ENCODE results near the gene SURF6.

SURF6 gene

GRCh38 chr9:133341369-133342068, 5.5 kb upstream of the SURF6 start:
- TF ChIP-seq, protein P1, sequence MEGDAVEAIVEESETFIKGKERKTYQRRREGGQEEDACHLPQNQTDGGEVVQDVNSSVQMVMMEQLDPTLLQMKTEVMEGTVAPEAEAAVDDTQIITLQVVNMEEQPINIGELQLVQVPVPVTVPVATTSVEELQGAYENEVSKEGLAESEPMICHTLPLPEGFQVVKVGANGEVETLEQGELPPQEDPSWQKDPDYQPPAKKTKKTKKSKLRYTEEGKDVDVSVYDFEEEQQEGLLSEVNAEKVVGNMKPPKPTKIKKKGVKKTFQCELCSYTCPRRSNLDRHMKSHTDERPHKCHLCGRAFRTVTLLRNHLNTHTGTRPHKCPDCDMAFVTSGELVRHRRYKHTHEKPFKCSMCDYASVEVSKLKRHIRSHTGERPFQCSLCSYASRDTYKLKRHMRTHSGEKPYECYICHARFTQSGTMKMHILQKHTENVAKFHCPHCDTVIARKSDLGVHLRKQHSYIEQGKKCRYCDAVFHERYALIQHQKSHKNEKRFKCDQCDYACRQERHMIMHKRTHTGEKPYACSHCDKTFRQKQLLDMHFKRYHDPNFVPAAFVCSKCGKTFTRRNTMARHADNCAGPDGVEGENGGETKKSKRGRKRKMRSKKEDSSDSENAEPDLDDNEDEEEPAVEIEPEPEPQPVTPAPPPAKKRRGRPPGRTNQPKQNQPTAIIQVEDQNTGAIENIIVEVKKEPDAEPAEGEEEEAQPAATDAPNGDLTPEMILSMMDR (IDR thresholded peaks at IDR 0.05; ENCODE audit: borderline replicate concordance, insufficient read depth, low read depth, low read length) = no peak
- H3K4me3 ChIP-seq (ENCODE audit: low read depth, low read length) = no peak overlapping the region

DNA sequence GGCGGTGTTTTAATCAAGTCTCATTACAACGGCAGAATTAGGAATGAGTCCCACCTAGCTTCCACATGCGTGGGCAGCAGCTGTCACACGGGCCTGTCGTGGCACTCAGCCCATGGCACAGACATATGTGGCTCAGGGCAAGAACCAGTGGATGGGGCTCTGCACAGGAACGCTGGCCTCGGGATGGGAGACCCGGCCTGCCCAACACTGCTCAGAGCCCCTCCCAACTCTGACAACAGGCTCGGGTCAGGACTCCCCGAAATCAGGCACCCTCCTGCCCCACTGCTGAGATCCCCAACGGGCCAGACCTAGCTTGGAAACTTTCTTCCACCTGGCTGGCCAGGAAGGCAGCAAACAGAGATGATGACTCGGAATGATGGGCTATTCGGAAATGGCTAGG, 4.9 kb upstream of the SURF6 start:
- H3K4me3 ChIP-seq (ENCODE audit: low read depth, low read length) = no peak overlapping the region
- TF ChIP-seq, protein P1 (IDR thresholded peaks at IDR 0.05; ENCODE audit: borderline replicate concordance, insufficient read depth, low read depth, low read length) = no peak

DNA sequence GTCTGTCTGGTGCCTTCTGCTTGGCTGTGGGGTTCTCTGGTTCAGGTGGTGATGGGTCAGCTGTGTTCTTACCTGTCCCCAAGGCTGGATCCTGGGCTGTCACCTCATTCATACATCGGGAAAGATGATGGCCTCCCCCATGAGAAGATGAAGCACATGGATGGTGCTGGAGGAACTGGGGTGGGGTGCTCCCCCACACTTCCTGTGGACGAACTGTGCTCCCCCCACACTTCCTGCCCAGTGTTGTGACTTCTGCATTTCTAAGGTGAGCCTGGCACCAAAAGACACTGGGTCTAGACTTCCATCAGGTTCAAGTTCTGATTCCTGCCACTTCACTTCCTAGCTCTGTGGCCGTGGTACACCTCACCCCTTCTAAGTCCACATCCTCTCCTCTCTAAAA, 4.3 kb upstream of the SURF6 start:
- no peak overlapping the region for H3K4me3 ChIP-seq (ENCODE audit: low read depth, low read length)
- TF ChIP-seq, protein P1 (IDR thresholded peaks at IDR 0.05; ENCODE audit: borderline replicate concordance, insufficient read depth, low read depth, low read length) = no peak

GRCh38 chr9:133339641-133340040, 3.7 kb upstream of the SURF6 start:
- TF ChIP-seq, protein P1 (IDR thresholded peaks at IDR 0.05; ENCODE audit: borderline replicate concordance, insufficient read depth, low read depth, low read length) = no peak
- no peak overlapping the region for H3K4me3 ChIP-seq (ENCODE audit: low read depth, low read length)

- H3K4me3 ChIP-seq (ENCODE audit: low read depth, low read length) = peak overlapping the region; percentile 55
Measured at GRCh38 chr9:133334888-133335287, 1.1 kb downstream of the SURF6 start.

DNA sequence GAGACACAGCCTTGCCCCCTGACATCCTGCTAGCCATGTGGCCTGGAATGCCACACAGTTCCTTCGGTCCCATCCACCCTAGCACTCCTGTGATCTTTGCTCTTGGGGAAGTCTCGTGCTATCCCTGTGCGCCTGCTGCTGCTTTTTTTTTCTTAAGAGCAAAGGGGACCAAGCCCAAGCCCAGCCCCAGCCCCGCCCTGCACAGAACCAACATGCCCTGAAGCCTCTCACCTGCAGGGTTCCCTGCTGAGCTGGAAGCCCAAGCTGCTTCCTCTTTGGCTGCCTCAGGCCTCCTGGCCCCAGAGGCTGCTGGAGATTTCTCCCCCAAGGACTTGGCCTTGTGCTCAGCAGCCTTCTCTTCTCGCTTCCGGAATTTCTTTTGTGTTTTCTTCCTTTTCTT, 1.8 kb downstream of the SURF6 start:
- H3K4me3 ChIP-seq (ENCODE audit: low read depth, low read length) = no peak overlapping the region
- TF ChIP-seq, protein P1 (IDR thresholded peaks at IDR 0.05; ENCODE audit: borderline replicate concordance, insufficient read depth, low read depth, low read length) = no peak

DNA sequence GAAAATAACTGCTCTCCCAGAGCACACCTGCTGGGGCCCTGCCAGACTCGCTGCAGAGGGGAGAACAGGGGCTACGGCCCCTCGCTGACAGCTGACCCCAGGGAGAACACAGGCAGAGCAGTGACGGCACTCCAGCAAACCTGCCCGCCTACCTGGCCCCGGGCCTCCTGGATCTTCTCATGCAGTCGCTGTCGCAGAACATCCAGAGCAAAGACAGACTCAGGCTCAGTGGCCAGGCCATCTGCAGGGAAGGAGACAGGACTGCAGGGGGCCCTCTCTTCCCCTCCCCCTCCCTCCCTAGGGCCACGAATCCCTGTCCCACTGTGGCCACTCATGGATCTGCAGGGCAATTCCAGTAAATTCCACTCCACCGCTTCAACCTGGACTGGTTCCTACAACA, 2.4 kb downstream of the SURF6 start:
- TF ChIP-seq, protein P1 (IDR thresholded peaks at IDR 0.05; ENCODE audit: borderline replicate concordance, insufficient read depth, low read depth, low read length) = no peak

More for the DNA sequence above, 2.4 kb downstream of the SURF6 start:
- H3K4me3 ChIP-seq (ENCODE audit: low read depth, low read length) = no peak overlapping the region
